Common myeloid progenitor, CD34-positive (primary cell): Measurements from ENCODE around the gene BMPR2.
A peak's percentile ranks its signal among the peaks of the same experiment; 100 is the strongest.
"Not testable (repeated sequence)": the region's sequence is repeated elsewhere in the genome, so short reads cannot be mapped to it uniquely, and the experiment has no call there.

Source experiments
- CTCF ChIA-PET: fragments of 350-600 bp; sonication (Branson Sonifier 250); formaldehyde crosslinking; loops from one replicate; lab custom pipeline; 2021; ENCODE audit warnings: antibody characterized with exemption; lab: Charles Lee
- POLR2A ChIA-PET: fragments of 350-600 bp; sonication (Branson Sonifier 250); formaldehyde crosslinking; loops from one replicate; lab custom pipeline; 2021; ENCODE audit warnings: antibody characterized with exemption; lab: Charles Lee
- DNase-seq, 3 donors: peaks; one replicate each; pipeline versions ENCODE4 v3.0.0 to v3.0.0-alpha.2; 2013
- H3K27ac ChIP-seq, 2 experiments: 1 replicate in 1 of 2; 2 replicates in 1 of 2; pipeline ENCODE4 v1.7.0; 2013; ENCODE audit warnings: inconsistent platforms in 2 of 2, low read length in 2 of 2, mild to moderate bottlenecking in 2 of 2, low read depth in 1 of 2, moderate library complexity in 1 of 2; ENCODE audit not compliant: severe bottlenecking in 2 of 2, insufficient read depth in 1 of 2, poor library complexity in 1 of 2
- H3K27me3 ChIP-seq, 5 experiments: replicated peaks in 2 of 5; 1 replicate in 3 of 5; 2 replicates in 2 of 5; pipeline versions ENCODE4 v1.6.1 to v1.7.0; 2013; ENCODE audit warnings: low read length in 4 of 5, mild to moderate bottlenecking in 2 of 5, moderate library complexity in 2 of 5, inconsistent platforms in 1 of 5; ENCODE audit not compliant: insufficient read depth in 5 of 5, control insufficient read depth in 4 of 5
- H3K36me3 ChIP-seq, 4 experiments: 1 replicate in 2 of 4; 2 replicates in 2 of 4; pipeline versions ENCODE4 v1.6.1 to v1.7.0; 2013; ENCODE audit warnings: low read length in 3 of 4, control low read depth in 1 of 4, mild to moderate bottlenecking in 1 of 4; ENCODE audit not compliant: control insufficient read depth in 4 of 4, insufficient read depth in 4 of 4
- H3K4me1 ChIP-seq, 4 experiments: 1 replicate in 3 of 4; 2 replicates in 1 of 4; pipeline versions ENCODE4 v1.6.1 to v1.7.1; 2013; ENCODE audit warnings: low read length in 3 of 4, mild to moderate bottlenecking in 3 of 4, control low read depth in 1 of 4, inconsistent platforms in 1 of 4, moderate library complexity in 1 of 4; ENCODE audit not compliant: control insufficient read depth in 4 of 4, insufficient read depth in 4 of 4; ENCODE audit errors: control extremely low read depth in 1 of 4
- H3K4me3 ChIP-seq, 7 experiments: 1 replicate in 4 of 7; 2 replicates in 3 of 7; pipeline versions ENCODE4 v1.5.1 to v1.7.0; 2013; ENCODE audit warnings: mild to moderate bottlenecking in 7 of 7, low read length in 6 of 7, moderate library complexity in 6 of 7, inconsistent platforms in 2 of 7, low read depth in 2 of 7, control low read depth in 1 of 7; ENCODE audit not compliant: insufficient read depth in 4 of 7, control insufficient read depth in 1 of 7; ENCODE audit errors: extremely low read depth in 1 of 7
- H3K9me3 ChIP-seq, 5 experiments: 1 replicate in 4 of 5; 2 replicates in 1 of 5; pipeline versions ENCODE4 v1.6.1 to v1.7.1; 2013; ENCODE audit warnings: low read length in 4 of 5, mild to moderate bottlenecking in 2 of 5, inconsistent platforms in 1 of 5, low read depth in 1 of 5, moderate library complexity in 1 of 5; ENCODE audit not compliant: control insufficient read depth in 4 of 5, insufficient read depth in 2 of 5; ENCODE audit errors: control extremely low read depth in 1 of 5
- whole genome bisulfite sequencing: methylation state at CpG from one replicate; pipeline ENCODE4 v1.1.5; 2013; ENCODE audit not compliant: insufficient coverage; 5-methylcytosine and 5-hydroxymethylcytosine counted together

Gene BMPR2

DNA sequence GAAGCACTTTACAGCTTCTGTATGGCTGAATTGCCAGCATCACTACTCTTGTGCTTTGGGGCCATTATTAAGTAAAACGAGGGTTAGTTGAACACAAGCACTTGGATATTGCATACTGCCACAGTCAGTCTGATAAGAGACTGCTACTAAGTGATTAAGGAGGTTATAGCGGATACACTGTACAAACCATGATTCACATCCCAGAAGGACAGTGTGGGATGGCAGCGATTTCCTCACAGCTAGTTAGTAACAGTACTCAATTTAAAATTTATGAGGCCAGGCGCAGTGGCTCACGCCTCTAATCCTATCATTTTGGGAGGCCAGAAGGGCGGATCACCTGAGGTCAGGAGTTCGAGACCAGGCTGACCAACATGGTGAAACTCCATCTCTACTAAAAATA is 2.6 kb upstream of the BMPR2 start:
- WGBS, result 86% methylated on average over 4 of the region's 7 CpGs
- Histone ChIP-seq H3K27ac (no peak overlapping the region), H3K9me3 (no peaks in the 10 kb centered on the region), H3K4me1 (peaks cover 5 to 21% (median 14%) of the 10 kb centered on the region in 4 experiments), H3K27me3 (no peaks in the 10 kb centered on the region), H3K36me3 (no peaks in the 10 kb centered on the region), H3K4me3 (no peak overlapping the region)
- ChIA-PET POLR2A (no interaction called here), CTCF (no interaction called here)
- DNase-seq, result no peak

GRCh38 chr2:202374383-202374782 is 1.7 kb upstream of the BMPR2 start:
- H3K9me3 ChIP-seq, H3K27me3 ChIP-seq, CTCF ChIA-PET, H3K4me3 ChIP-seq, H3K27ac ChIP-seq, H3K36me3 ChIP-seq, DNase-seq: not testable (repeated sequence)
- WGBS, result 98% methylated on average over 9 of the region's 22 CpGs
- peaks cover 7 to 29% (median 20%) of the 10 kb centered on the region in 4 experiments for H3K4me1 ChIP-seq
- POLR2A ChIA-PET, result interaction anchor here (0.5 to 0.6 kb wide), 2 partner anchors 48 to 1524 kb away, joined by 4 to 5 read pairs; no protein-coding TSS in a partner anchor

GRCh38 chr2:202375033-202375608 is 1.0 kb upstream of the BMPR2 start:
- ChIA-PET CTCF (no interaction called here), POLR2A (no interaction called here)
- peak; percentile 52 to 69 (median 65) for DNase-seq
- Histone ChIP-seq H3K27ac (peak overlapping the region; percentile 85 to 88), H3K4me1 (peaks cover 8 to 34% (median 23%) of the 10 kb centered on the region in 4 experiments), H3K9me3 (no peaks in the 10 kb centered on the region), H3K27me3 (no peaks in the 10 kb centered on the region), H3K36me3 (no peaks in the 10 kb centered on the region), H3K4me3 (peak overlapping the region; percentile 86 to 99 (median 93))
- WGBS, result 0% methylated on average over 18 of the region's 33 CpGs

DNA sequence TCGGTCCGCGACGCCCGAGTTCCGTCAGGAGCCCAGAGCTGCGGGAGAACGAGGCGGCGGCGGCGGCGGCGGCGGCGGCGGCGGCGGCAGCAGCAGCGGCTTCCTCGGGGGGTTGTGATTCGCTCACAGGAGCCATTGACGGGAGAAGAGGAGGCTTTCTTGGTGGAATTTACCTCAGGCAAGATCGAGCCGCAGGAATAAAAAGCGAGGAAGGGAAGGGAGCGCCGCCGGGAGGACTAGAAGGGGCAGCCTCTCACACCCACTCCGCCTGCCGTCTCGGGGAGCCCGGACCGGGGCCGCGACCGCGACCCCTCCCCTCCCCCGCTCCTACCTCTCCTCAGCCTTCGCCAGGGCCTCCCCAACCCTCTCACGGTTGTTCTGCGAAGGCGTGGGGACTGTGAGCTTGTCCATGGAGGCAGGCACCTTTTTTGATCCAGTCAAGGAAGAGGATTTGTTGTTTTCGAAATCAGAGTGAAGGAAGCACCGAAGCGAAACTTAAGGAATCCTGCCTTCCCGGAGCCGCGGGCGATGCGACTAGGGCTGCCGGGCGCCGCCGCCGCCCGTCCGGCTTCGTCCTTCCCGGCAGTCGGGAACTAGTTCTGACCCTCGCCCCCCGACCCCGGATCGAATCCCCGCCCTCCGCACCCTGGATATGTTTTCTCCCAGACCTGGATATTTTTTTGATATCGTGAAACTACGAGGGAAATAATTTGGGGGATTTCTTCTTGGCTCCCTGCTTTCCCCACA is 506 bp downstream of the BMPR2 start:
- CTCF ChIA-PET, result no interaction called here
- peak overlapping the region in 1 of 2 experiments; percentile 73 for H3K27ac ChIP-seq
- H3K9me3 ChIP-seq, result no peaks in the 10 kb centered on the region
- 0% methylated on average over 27 of the region's 69 CpGs for WGBS
- no peaks in the 10 kb centered on the region for H3K36me3 ChIP-seq
- peak; percentile 25 to 67 (median 55) for DNase-seq
- POLR2A ChIA-PET, result no interaction called here
- H3K27me3 ChIP-seq, result no peaks in the 10 kb centered on the region
- peaks cover 8 to 34% (median 23%) of the 10 kb centered on the region in 4 experiments for H3K4me1 ChIP-seq
- peak overlapping the region; percentile 90 to 99 (median 93) for H3K4me3 ChIP-seq

DNA sequence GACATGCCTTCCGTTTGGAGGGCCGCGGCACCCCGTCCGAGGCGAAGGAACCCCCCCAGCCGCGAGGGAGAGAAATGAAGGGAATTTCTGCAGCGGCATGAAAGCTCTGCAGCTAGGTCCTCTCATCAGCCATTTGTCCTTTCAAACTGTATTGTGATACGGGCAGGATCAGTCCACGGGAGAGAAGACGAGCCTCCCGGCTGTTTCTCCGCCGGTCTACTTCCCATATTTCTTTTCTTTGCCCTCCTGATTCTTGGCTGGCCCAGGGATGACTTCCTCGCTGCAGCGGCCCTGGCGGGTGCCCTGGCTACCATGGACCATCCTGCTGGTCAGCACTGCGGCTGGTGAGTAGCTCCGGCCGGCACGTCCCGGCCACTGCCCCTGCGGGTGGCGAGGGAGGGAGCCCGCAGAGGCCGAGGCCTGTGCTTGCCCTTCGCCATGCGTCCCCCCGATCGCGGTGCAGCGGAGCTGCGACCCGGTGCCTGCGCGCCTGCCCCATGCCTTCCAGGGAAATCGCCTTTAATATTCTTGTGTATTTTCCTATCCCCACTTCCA is 1.2 kb downstream of the BMPR2 start:
- DNase-seq, result peak in 1 of 3 donors; percentile 20
- ChIA-PET CTCF (no interaction called here), POLR2A (interaction anchor here (0.7 kb wide), 1 partner anchor 550 kb away, joined by 3 read pairs; no protein-coding TSS in a partner anchor)
- Histone ChIP-seq H3K27me3 (no peaks in the 10 kb centered on the region), H3K9me3 (no peaks in the 10 kb centered on the region), H3K36me3 (peaks cover 0 to 3% (median 0%) of the 10 kb centered on the region in 4 experiments), H3K4me1 (peaks cover 8 to 34% (median 23%) of the 10 kb centered on the region in 4 experiments), H3K27ac (peak overlapping the region in 1 of 2 experiments; percentile 73), H3K4me3 (peak overlapping the region; percentile 90 to 99 (median 93))
- WGBS, result 0% methylated on average over 17 of the region's 38 CpGs

DNA sequence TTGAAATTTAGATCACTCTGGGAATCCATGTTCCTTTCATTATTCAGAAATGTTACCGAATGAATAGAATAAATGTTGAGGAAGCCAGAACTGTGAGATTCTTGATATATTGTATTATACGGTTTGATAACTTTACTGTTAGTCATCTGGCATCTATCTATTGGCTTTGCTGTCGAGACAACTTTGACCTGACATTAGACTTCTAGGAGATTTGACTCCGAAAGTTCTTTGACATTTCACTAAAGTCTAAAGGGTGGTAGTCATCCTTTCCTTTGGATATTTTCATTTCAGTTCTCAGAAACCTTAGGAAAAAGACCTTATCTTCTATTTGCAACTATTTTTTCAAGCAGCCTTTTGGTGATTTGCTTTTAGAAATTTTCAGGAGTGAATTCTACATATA is 1.9 kb downstream of the BMPR2 start:
- Histone ChIP-seq H3K4me3 (peak overlapping the region in 6 of 7 experiments; percentile 90 to 99 (median 94)), H3K27ac (peak overlapping the region in 1 of 2 experiments; percentile 73), H3K27me3 (no peaks in the 10 kb centered on the region), H3K9me3 (no peaks in the 10 kb centered on the region), H3K4me1 (peaks cover 8 to 34% (median 23%) of the 10 kb centered on the region in 4 experiments), H3K36me3 (peaks cover 0 to 4% (median 0%) of the 10 kb centered on the region in 4 experiments)
- ChIA-PET POLR2A (interaction anchor here (0.7 kb wide), 1 partner anchor 550 kb away, joined by 3 read pairs; no protein-coding TSS in a partner anchor), CTCF (interaction anchor here (1.1 kb wide), 1 partner anchor 14 kb away, joined by 3 read pairs; no protein-coding TSS in a partner anchor)
- 0% methylated on average over 1 of the region's 4 CpGs for WGBS
- no peak for DNase-seq
